Measurements from ENCODE around the gene NUP210.

The NUP210 gene

GRCh38 chr3:13461169-13462124 is 41.3 kb upstream of the NUP210 start:
- no peak overlapping the region for H3K4me3 ChIP-seq (ENCODE audit: low read depth, low read length)
- TF ChIP-seq, protein P1, sequence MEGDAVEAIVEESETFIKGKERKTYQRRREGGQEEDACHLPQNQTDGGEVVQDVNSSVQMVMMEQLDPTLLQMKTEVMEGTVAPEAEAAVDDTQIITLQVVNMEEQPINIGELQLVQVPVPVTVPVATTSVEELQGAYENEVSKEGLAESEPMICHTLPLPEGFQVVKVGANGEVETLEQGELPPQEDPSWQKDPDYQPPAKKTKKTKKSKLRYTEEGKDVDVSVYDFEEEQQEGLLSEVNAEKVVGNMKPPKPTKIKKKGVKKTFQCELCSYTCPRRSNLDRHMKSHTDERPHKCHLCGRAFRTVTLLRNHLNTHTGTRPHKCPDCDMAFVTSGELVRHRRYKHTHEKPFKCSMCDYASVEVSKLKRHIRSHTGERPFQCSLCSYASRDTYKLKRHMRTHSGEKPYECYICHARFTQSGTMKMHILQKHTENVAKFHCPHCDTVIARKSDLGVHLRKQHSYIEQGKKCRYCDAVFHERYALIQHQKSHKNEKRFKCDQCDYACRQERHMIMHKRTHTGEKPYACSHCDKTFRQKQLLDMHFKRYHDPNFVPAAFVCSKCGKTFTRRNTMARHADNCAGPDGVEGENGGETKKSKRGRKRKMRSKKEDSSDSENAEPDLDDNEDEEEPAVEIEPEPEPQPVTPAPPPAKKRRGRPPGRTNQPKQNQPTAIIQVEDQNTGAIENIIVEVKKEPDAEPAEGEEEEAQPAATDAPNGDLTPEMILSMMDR (IDR thresholded peaks at IDR 0.05; ENCODE audit: low read depth, low read length) = peak; percentile 60

GRCh38 chr3:13460341-13460736 is 40.2 kb upstream of the NUP210 start:
- no peak overlapping the region for H3K4me3 ChIP-seq (ENCODE audit: low read depth, low read length)
- TF ChIP-seq, protein P1 (IDR thresholded peaks at IDR 0.05; ENCODE audit: low read depth, low read length) = no peak

DNA sequence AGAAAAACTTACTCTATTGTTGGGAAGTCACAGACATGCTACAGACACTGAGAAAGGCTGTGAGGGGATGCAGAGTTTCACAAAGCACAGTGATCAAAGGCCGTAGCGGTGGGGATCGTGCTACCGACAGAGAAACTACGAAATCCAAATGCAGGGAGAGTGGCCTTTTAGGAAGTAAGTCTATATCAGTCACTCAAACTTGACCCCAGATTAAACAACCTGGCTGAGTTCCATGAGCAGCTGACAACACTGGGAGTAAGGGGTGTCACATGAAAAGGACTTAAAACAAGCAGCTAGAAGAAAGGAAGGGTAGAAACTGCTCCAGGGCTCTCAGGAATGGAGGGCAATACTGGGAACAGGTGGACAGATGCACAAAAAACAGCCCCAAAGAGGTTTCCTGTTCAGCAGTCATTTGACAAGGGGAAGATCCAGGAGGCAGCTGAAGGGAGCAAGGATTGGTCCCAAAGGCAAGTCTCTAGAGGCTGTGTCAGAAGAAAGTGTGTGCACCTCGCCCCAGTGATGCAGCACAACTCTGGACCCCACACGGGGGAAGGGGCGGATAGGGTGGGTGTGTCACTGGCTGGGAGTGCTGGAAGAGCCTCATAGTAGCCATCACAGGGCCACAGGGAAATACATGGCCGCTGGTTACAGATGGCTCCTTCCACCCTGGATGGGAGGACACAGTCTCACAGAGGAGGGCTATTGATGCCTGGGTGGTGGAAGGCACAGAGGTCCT is 39.7 kb upstream of the NUP210 start:
- no peak overlapping the region for H3K4me3 ChIP-seq (ENCODE audit: low read depth, low read length)
- TF ChIP-seq, protein P1 (IDR thresholded peaks at IDR 0.05; ENCODE audit: low read depth, low read length) = no peak

- no peak overlapping the region for H3K4me3 ChIP-seq (ENCODE audit: low read depth, low read length)
Observed at GRCh38 chr3:13457593-13457992, 37.5 kb upstream of the NUP210 start.

DNA sequence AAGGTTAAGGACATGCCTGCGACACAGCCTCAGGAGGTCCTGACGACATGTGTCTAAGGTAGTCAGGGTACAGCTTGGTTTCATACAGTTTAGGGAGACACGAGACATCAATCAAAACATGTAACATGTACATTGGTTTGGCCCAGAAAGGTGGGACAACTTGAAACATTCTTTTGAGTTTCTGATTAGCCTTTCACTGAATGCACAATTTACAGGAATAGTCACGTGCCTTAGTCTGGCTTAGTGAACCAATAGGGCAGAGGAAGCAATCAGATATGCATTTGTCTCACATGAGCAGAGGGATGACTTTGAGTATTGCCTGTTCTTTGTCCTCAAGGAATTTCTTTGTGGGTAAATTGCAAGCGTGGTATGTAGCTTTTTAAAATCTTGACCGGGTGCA is 35.5 kb upstream of the NUP210 start:
- H3K4me3 ChIP-seq (ENCODE audit: low read depth, low read length) = no peak overlapping the region

More at GRCh38 chr3:13457593-13457992, 37.5 kb upstream of the NUP210 start:
- TF ChIP-seq, protein P1 (IDR thresholded peaks at IDR 0.05; ENCODE audit: low read depth, low read length) = no peak

DNA sequence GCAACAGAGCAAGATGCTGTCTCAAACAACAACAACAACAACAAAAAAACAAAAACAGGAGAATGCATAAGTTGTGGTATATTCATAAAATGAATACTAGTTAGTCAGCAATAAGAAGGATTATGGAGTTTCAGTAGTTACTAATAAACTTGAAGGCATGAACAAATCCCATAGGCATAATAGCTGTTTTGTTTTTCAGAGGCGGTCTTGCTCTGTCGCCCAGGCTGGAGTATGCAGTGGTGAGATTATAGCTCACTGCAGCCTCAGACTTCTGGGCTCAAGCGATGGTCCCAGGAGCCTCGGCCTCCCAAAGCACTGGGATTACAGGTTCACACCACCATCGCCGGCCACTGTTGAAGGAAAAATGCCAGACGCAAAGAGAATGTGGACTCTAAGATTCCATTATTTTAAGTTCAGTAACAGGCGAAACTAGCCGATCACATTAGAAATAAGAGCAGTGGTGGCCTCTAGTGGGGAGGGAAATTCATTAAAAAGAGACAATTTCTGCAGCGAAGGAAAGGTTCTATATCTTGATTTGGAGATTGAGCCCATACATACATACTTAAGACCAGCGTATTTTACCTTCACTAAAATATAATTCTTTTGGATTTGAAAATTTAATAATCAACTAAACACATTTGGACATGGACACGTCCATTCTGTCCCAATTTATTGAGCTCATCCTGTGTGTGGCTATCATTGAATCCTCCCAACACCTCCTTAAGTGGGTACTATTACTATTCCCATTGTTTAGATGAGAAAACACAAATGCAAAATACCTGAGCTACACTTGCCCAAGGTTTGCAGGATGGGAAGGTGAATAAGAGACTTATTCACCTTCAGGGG is 32.6 kb upstream of the NUP210 start:
- TF ChIP-seq, protein P1 (IDR thresholded peaks at IDR 0.05; ENCODE audit: low read depth, low read length) = peak; percentile 36; the same call in 1 of the 2 replicates
- no peak overlapping the region for H3K4me3 ChIP-seq (ENCODE audit: low read depth, low read length)

More for the DNA sequence above, 35.5 kb upstream of the NUP210 start:
- TF ChIP-seq, protein P1 (IDR thresholded peaks at IDR 0.05; ENCODE audit: low read depth, low read length) = no peak

Data from WI38 (cell line).